SU-DHL-6 (cell line): ENCODE measurements around the gene NUMA1.

Experiments used
- H2AFZ ChIP-seq: fragments of 200-600 bp; sonication (generic); 2 replicates; pipeline ENCODE4 v1.6.1; 2014; ENCODE audit warnings: low read depth, mild to moderate bottlenecking, moderate library complexity, mixed read lengths, antibody characterized with exemption, low read length; ENCODE audit not compliant: severe bottlenecking
- H3F3A ChIP-seq: fragments of 200-600 bp; shearing (Covaris generic); 2 replicates; pipeline ENCODE4 v1.6.0; 2016; ENCODE audit warnings: antibody characterized with exemption, mild to moderate bottlenecking; ENCODE audit not compliant: insufficient read depth
- H3K27ac ChIP-seq: fragments of 200-600 bp; sonication (generic); 2 replicates; pipeline ENCODE4 v1.5.1; 2016; ENCODE audit warnings: low read depth, mild to moderate bottlenecking, low read length, moderate library complexity, mixed read lengths
- H3K27me3 ChIP-seq: fragments of 200-600 bp; sonication (generic), shearing (Covaris generic); 2 replicates; pipeline ENCODE4 v1.6.0; 2014; ENCODE audit warnings: mild to moderate bottlenecking, low read length
- H3K36me3 ChIP-seq: fragments of 200-600 bp; sonication (generic); 2 replicates; pipeline ENCODE4 v1.6.1; 2014; ENCODE audit warnings: mild to moderate bottlenecking, low read length, mixed read lengths
- H3K4me2 ChIP-seq: fragments of 300-600, 200-600 bp; shearing (Covaris generic), sonication (generic); 2 replicates; pipeline ENCODE4 v1.6.0; 2014; ENCODE audit warnings: low read length, low read depth, mild to moderate bottlenecking; ENCODE audit not compliant: poor library complexity, severe bottlenecking
- H3K4me3 ChIP-seq: fragments of 200-600 bp; sonication (generic); 2 replicates; pipeline ENCODE4 v1.5.1; 2014; ENCODE audit warnings: antibody characterized with exemption, low read length, mild to moderate bottlenecking, mixed read lengths; ENCODE audit not compliant: insufficient read depth, poor library complexity, severe bottlenecking
- H3K79me2 ChIP-seq: fragments of 200-600 bp; sonication (generic); 2 replicates; pipeline ENCODE4 v1.6.1; 2014; ENCODE audit warnings: mild to moderate bottlenecking, low read length, moderate library complexity; ENCODE audit not compliant: insufficient read depth
- H3K9ac ChIP-seq: fragments of 200-600 bp; sonication (generic); 2 replicates; pipeline ENCODE4 v1.7.0; 2014; ENCODE audit warnings: mild to moderate bottlenecking, low read length
- H3K9me2 ChIP-seq: fragments of 200-600 bp; sonication (generic); replicated peaks from 2 replicates; pipeline ENCODE4 v1.6.1; 2014; ENCODE audit warnings: low read length; ENCODE audit not compliant: insufficient read depth
- H3K9me3 ChIP-seq: fragments of 200-600 bp; sonication (generic); 2 replicates; pipeline ENCODE4 v1.6.1; 2014; ENCODE audit warnings: low read length, mixed read lengths; ENCODE audit not compliant: insufficient read depth
- H4K20me1 ChIP-seq: fragments of 200-600 bp; sonication (generic); 2 replicates; pipeline ENCODE4 v1.6.1; 2014; ENCODE audit warnings: low read depth, mild to moderate bottlenecking, antibody characterized with exemption, low read length, moderate library complexity, mixed read lengths
- CTCF ChIP-seq: fragments of 200-600 bp; sonication (generic); IDR thresholded peaks from one replicate; pipeline ENCODE4 v1.5.1; 2017; ENCODE audit warnings: antibody characterized with exemption, mild to moderate bottlenecking, low read length, moderate library complexity; ENCODE audit not compliant: insufficient read depth, poor library complexity, severe bottlenecking
- EZH2phosphoT487 ChIP-seq: fragments of 200-600 bp; sonication (generic), shearing (Covaris generic); conservative IDR thresholded peaks from 2 replicates; pipeline ENCODE4 v1.6.1; 2018; ENCODE audit warnings: mild to moderate bottlenecking, antibody characterized with exemption, low read length, moderate library complexity, mixed read lengths

The NUMA1 gene

GRCh38 chr11:72039031-72039855, 41.1 kb downstream of the NUMA1 start:
- peak overlapping the region; percentile 95 for H3K4me2 ChIP-seq
- H3K79me2 ChIP-seq: peaks cover 76% of the 10 kb centered on the region
- peaks cover 4% of the 10 kb centered on the region; the same call in 1 of the 2 replicates for H4K20me1 ChIP-seq

GRCh38 chr11:72038491-72038890, 41.9 kb downstream of the NUMA1 start:
- Histone ChIP-seq H3K79me2 (peaks cover 83% of the 10 kb centered on the region), H3K9me2 (no peaks in the 10 kb centered on the region), H3K9me3 (no peaks in the 10 kb centered on the region), H3F3A (peaks cover 29% of the 10 kb centered on the region), H2AFZ (no peak overlapping the region), H3K4me3 (peak overlapping the region; percentile 66), H3K4me2 (peak overlapping the region; percentile 95), H4K20me1 (peaks cover 4% of the 10 kb centered on the region; the same call in 1 of the 2 replicates), H3K9ac (peak overlapping the region; percentile 70), H3K27me3 (no peaks in the 10 kb centered on the region), H3K27ac (peak overlapping the region; percentile 85), H3K36me3 (0 out of 2 replicates have a peak, but pooled peaks cover 2% of the 10 kb centered on the region)
- TF ChIP-seq EZH2phosphoT487: no peak
- no peak for TF ChIP-seq CTCF

More at GRCh38 chr11:72039031-72039855, 41.1 kb downstream of the NUMA1 start:
- Histone ChIP-seq H3K9ac (peak overlapping the region; percentile 70), H3F3A (peaks cover 29% of the 10 kb centered on the region), H3K9me3 (no peaks in the 10 kb centered on the region), H3K36me3 (no peaks in the 10 kb centered on the region), H3K27me3 (no peaks in the 10 kb centered on the region), H3K4me3 (peak overlapping the region; percentile 66), H3K27ac (peak overlapping the region; percentile 85), H3K9me2 (no peaks in the 10 kb centered on the region), H2AFZ (no peak overlapping the region)
- TF ChIP-seq EZH2phosphoT487 (no peak), CTCF (no peak)

GRCh38 chr11:72037554-72038311, 42.6 kb downstream of the NUMA1 start:
- Histone ChIP-seq H3K9me3 (no peaks in the 10 kb centered on the region), H2AFZ (no peak overlapping the region), H3F3A (peaks cover 29% of the 10 kb centered on the region), H3K27me3 (no peaks in the 10 kb centered on the region), H3K79me2 (peaks cover 82% of the 10 kb centered on the region), H4K20me1 (peaks cover 4% of the 10 kb centered on the region; the same call in 1 of the 2 replicates), H3K4me2 (peak overlapping the region; percentile 95), H3K27ac (peak overlapping the region; percentile 85), H3K9ac (peak overlapping the region; percentile 70), H3K4me3 (peak overlapping the region; percentile 16), H3K9me2 (no peaks in the 10 kb centered on the region), H3K36me3 (0 out of 2 replicates have a peak, but pooled peaks cover 2% of the 10 kb centered on the region)
- TF ChIP-seq CTCF (no peak), EZH2phosphoT487 (no peak)
